GM12892 (cell line): ENCODE results near the gene ESRRA.

Experiments used
- POLR2A ChIP-seq: IDR thresholded peaks from 2 replicates; pipeline ENCODE4 v1.6.1; 2011; ENCODE audit warnings: low read depth, low read length, control low read depth
- POLR2AphosphoS5 ChIP-seq: IDR thresholded peaks from 2 replicates; pipeline ENCODE4 v1.6.1; 2011; ENCODE audit warnings: low read depth, low read length, control low read depth

DNA sequence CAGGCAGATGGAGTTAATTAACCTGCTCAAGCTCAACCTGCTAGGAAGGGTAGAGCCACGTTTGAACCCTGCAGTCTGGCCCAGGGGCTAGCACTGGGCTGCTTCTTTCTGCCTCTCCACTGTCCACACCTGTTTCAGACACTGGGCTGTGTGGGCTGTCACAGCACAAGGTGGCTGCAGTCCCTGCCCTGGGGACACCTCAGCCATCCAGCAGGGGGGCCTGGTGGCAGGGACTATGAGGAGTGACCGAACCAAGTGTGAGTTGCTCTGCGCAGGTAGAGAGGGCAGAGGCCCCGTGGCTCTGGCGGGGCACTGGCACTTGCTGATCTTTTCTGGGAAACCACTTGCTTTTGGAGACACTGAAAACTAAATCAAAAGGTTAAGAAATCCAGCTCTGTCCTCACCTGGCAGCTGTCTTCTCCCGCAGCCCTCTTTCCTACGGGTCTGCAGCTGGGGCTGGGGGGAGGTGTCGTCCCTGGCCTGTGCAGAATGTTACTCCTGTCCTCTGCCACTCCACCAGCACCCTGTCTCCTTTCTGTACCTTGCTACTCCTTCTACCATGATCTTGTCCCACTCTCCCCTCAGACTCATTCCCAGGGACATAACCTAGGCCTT is 26.6 kb upstream of the ESRRA start:
- TF ChIP-seq POLR2A (no peak), POLR2AphosphoS5 (no peak)
